T-helper 17 cell (primary cell): ENCODE measurements around the gene GAS2L3. TPM values are rescaled to one million over a fixed set of nuclear protein-coding genes. Genes with fewer than 3 reads are reported as not detected.
"Not testable (repeated sequence)": the region's sequence is repeated elsewhere in the genome, so short reads cannot be mapped to it uniquely, and the experiment has no call there.

Experiments used
- ATAC-seq: fragments of 150-1000 bp; cut with Tn5 transposase; 2 replicates; pipeline ENCODE4 v1.10.0; 2021; ENCODE audit warnings: mild to moderate bottlenecking, moderate library complexity
- DNase-seq, 3 donors: peaks; one replicate each; pipeline versions ENCODE4 v3.0.0 to v3.0.0-alpha.2; 2020 to 2021
- H3K9me3 ChIP-seq: one replicate; pipeline ENCODE4 v1.7.0; 2013; ENCODE audit warnings: low read length, mild to moderate bottlenecking; ENCODE audit not compliant: control insufficient read depth, poor library complexity, severe bottlenecking
- H3K27ac Mint-ChIP-seq: one replicate; pipeline ENCODE4 v1.8.0; 2022; ENCODE audit warnings: mild to moderate bottlenecking, moderate library complexity, mixed read lengths
- H3K27me3 Mint-ChIP-seq: one replicate; pipeline ENCODE4 v1.8.0; 2022; ENCODE audit warnings: mixed read lengths
- H3K36me3 Mint-ChIP-seq: one replicate; pipeline ENCODE4 v1.8.0; 2022; ENCODE audit warnings: low read depth, mixed read lengths
- H3K4me1 Mint-ChIP-seq: one replicate; pipeline ENCODE4 v1.8.0; 2022; ENCODE audit warnings: mild to moderate bottlenecking, mixed read lengths
- H3K4me3 Mint-ChIP-seq: one replicate; pipeline ENCODE4 v1.8.0; 2022; ENCODE audit warnings: mild to moderate bottlenecking, moderate library complexity, mixed read lengths
- total RNA-seq, 4 donors: library from RNA in 2 of 4; stranded (reverse) in 2 of 4; gene quantifications; one replicate each; pipeline ENCODE4 v1.2.3 and lab custom pipeline; 2022 to 2026

The GAS2L3 gene
- total RNA-seq, 2 donors from 2014 or later: 0.44 to 0.47 TPM

- Mint-ChIP-seq H3K4me1 (no peaks in the 10 kb centered on the region), H3K4me3 (no peak overlapping the region)
Measured at GRCh38 chr12:100593490-100593889, 20.0 kb downstream of the GAS2L3 start.

GRCh38 chr12:100601626-100602025 is 28.1 kb downstream of the GAS2L3 start:
- Mint-ChIP-seq H3K4me3 (no peak overlapping the region), H3K27ac (no peak overlapping the region), H3K36me3 (no peaks in the 10 kb centered on the region), H3K4me1 (no peaks in the 10 kb centered on the region), H3K27me3 (no peaks in the 10 kb centered on the region)
- ATAC-seq: no peak
- no peak for DNase-seq
- no peaks in the 10 kb centered on the region for H3K9me3 ChIP-seq

More at GRCh38 chr12:100593490-100593889, 20.0 kb downstream of the GAS2L3 start:
- Mint-ChIP-seq H3K27ac (no peak overlapping the region), H3K36me3 (peaks cover 3% of the 10 kb centered on the region), H3K27me3 (peaks cover 5% of the 10 kb centered on the region)
- no peak for ATAC-seq
- DNase-seq: no peak
- H3K9me3 ChIP-seq: no peaks in the 10 kb centered on the region

GRCh38 chr12:100602997-100603396 is 29.5 kb downstream of the GAS2L3 start:
- H3K36me3 Mint-ChIP-seq, H3K4me1 Mint-ChIP-seq, DNase-seq, H3K27ac Mint-ChIP-seq, ATAC-seq, H3K4me3 Mint-ChIP-seq, H3K9me3 ChIP-seq, H3K27me3 Mint-ChIP-seq: not testable (repeated sequence)

GRCh38 chr12:100608776-100609175 is 35.3 kb downstream of the GAS2L3 start:
- Mint-ChIP-seq H3K27ac (no peak overlapping the region), H3K36me3 (no peaks in the 10 kb centered on the region), H3K4me3 (no peak overlapping the region), H3K27me3 (peaks cover 4% of the 10 kb centered on the region), H3K4me1 (no peaks in the 10 kb centered on the region)
- ATAC-seq (no peak), DNase-seq (no peak)
- H3K9me3 ChIP-seq: no peaks in the 10 kb centered on the region

GRCh38 chr12:100610666-100611430 is 37.4 kb downstream of the GAS2L3 start:
- peaks cover 4% of the 10 kb centered on the region for H3K27me3 Mint-ChIP-seq
- no peaks in the 10 kb centered on the region for H3K9me3 ChIP-seq
- no peak overlapping the region for H3K27ac Mint-ChIP-seq
- no peak for ATAC-seq
- no peak overlapping the region for H3K4me3 Mint-ChIP-seq
- no peak for DNase-seq
- H3K4me1 Mint-ChIP-seq: no peaks in the 10 kb centered on the region
- H3K36me3 Mint-ChIP-seq: no peaks in the 10 kb centered on the region

- Mint-ChIP-seq H3K36me3 (no peaks in the 10 kb centered on the region), H3K27me3 (peaks cover 4% of the 10 kb centered on the region), H3K27ac (no peak overlapping the region), H3K4me1 (no peaks in the 10 kb centered on the region), H3K4me3 (no peak overlapping the region)
- H3K9me3 ChIP-seq: no peaks in the 10 kb centered on the region
- ATAC-seq: no peak
- no peak for DNase-seq
Measured at GRCh38 chr12:100612606-100613005, 39.1 kb downstream of the GAS2L3 start.

GRCh38 chr12:100624571-100624970 is 51.1 kb downstream of the GAS2L3 start:
- H3K4me3 Mint-ChIP-seq: no peak overlapping the region
- H3K4me1 Mint-ChIP-seq: no peaks in the 10 kb centered on the region
- H3K9me3 ChIP-seq: no peaks in the 10 kb centered on the region
- DNase-seq (no peak), ATAC-seq (no peak)
- no peak overlapping the region for H3K27ac Mint-ChIP-seq
- peaks cover 9% of the 10 kb centered on the region for H3K27me3 Mint-ChIP-seq
- no peaks in the 10 kb centered on the region for H3K36me3 Mint-ChIP-seq

- no peak overlapping the region for H3K27ac Mint-ChIP-seq
- no peaks in the 10 kb centered on the region for H3K9me3 ChIP-seq
- H3K4me1 Mint-ChIP-seq: no peaks in the 10 kb centered on the region
- H3K4me3 Mint-ChIP-seq: no peak overlapping the region
- no peak for DNase-seq
- ATAC-seq: no peak
- H3K36me3 Mint-ChIP-seq: no peaks in the 10 kb centered on the region
- H3K27me3 Mint-ChIP-seq: peaks cover 8% of the 10 kb centered on the region
Measured at GRCh38 chr12:100632445-100632892, 59.0 kb downstream of the GAS2L3 start.

- H3K27me3 Mint-ChIP-seq, H3K36me3 Mint-ChIP-seq, H3K9me3 ChIP-seq, ATAC-seq, H3K4me3 Mint-ChIP-seq, H3K27ac Mint-ChIP-seq, H3K4me1 Mint-ChIP-seq, DNase-seq: not testable (repeated sequence)
Measured at GRCh38 chr12:100633082-100633785, 59.8 kb downstream of the GAS2L3 start.

- Mint-ChIP-seq H3K4me3 (no peak overlapping the region), H3K27ac (no peak overlapping the region)
Measured at GRCh38 chr12:100643246-100643645, 69.8 kb downstream of the GAS2L3 start.

GRCh38 chr12:100646896-100647295 is 73.4 kb downstream of the GAS2L3 start:
- H3K4me3 Mint-ChIP-seq: no peak overlapping the region
- H3K4me1 Mint-ChIP-seq: no peaks in the 10 kb centered on the region
- ATAC-seq (no peak), DNase-seq (no peak)
- no peaks in the 10 kb centered on the region for H3K27me3 Mint-ChIP-seq
- H3K36me3 Mint-ChIP-seq: no peaks in the 10 kb centered on the region
- no peak overlapping the region for H3K27ac Mint-ChIP-seq
- no peaks in the 10 kb centered on the region for H3K9me3 ChIP-seq

More at GRCh38 chr12:100643246-100643645, 69.8 kb downstream of the GAS2L3 start:
- no peak for DNase-seq
- H3K4me1 Mint-ChIP-seq: no peaks in the 10 kb centered on the region
- H3K27me3 Mint-ChIP-seq: no peaks in the 10 kb centered on the region
- H3K9me3 ChIP-seq: no peaks in the 10 kb centered on the region
- H3K36me3 Mint-ChIP-seq: no peaks in the 10 kb centered on the region
- no peak for ATAC-seq

GRCh38 chr12:100651108-100651507 is 77.6 kb downstream of the GAS2L3 start:
- no peak overlapping the region for H3K4me3 Mint-ChIP-seq
- H3K9me3 ChIP-seq: no peaks in the 10 kb centered on the region
- H3K4me1 Mint-ChIP-seq: peaks cover 2% of the 10 kb centered on the region
- DNase-seq (no peak), ATAC-seq (no peak)
- no peaks in the 10 kb centered on the region for H3K27me3 Mint-ChIP-seq
- H3K27ac Mint-ChIP-seq: no peak overlapping the region
- H3K36me3 Mint-ChIP-seq: no peaks in the 10 kb centered on the region

GRCh38 chr12:100651694-100652093 is 78.2 kb downstream of the GAS2L3 start:
- H3K27me3 Mint-ChIP-seq: no peaks in the 10 kb centered on the region
- H3K36me3 Mint-ChIP-seq: no peaks in the 10 kb centered on the region
- no peak overlapping the region for H3K27ac Mint-ChIP-seq
- ATAC-seq: no peak
- no peaks in the 10 kb centered on the region for H3K9me3 ChIP-seq
- peaks cover 2% of the 10 kb centered on the region for H3K4me1 Mint-ChIP-seq
- no peak overlapping the region for H3K4me3 Mint-ChIP-seq
- no peak for DNase-seq
